Embryonic facial prominence (tissue), 1 donor: ENCODE measurements around the gene REST.
"Not testable (repeated sequence)": the region's sequence is repeated elsewhere in the genome, so short reads cannot be mapped to it uniquely, and the experiment has no call there.

Experiments
- DNase-seq: peaks from one replicate; pipeline ENCODE4 v3.0.0-alpha.2; 2016; ENCODE audit errors: extremely low spot score

Gene REST

GRCh38 chr4:56907489-56908205, at the start of gene REST:
Gene REST, plus strand, starts transcription at chr4:56907900. Its CDS starts 2,739 bp downstream, at chr4:56910639.
- DNase-seq: peak; percentile 53

- DNase-seq: no peak
Observed at GRCh38 chr4:56859841-56860240, 47.9 kb upstream of the REST start.

DNA sequence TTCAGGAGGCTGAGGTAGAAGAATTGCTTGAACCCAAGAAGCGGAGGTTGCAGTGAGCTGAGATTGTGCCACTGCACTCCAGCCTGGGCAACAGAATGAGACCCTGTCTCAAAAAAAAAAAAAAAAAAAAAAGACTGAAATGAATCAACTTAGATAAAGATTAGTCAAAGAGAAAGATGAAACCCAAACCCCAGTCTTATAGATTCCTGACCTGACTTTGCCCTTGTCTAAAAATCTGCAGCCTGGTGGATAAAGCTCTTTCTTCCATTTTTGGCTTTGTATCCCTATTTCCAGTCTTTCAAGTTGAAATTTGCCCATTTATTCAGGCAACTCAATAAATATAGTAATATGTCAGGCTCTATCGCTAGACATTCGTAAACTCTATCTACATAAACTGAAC, 46.9 kb upstream of the REST start:
- no peak for DNase-seq

- DNase-seq: no peak
Observed at GRCh38 chr4:56861360-56861759, 46.3 kb upstream of the REST start.

DNA sequence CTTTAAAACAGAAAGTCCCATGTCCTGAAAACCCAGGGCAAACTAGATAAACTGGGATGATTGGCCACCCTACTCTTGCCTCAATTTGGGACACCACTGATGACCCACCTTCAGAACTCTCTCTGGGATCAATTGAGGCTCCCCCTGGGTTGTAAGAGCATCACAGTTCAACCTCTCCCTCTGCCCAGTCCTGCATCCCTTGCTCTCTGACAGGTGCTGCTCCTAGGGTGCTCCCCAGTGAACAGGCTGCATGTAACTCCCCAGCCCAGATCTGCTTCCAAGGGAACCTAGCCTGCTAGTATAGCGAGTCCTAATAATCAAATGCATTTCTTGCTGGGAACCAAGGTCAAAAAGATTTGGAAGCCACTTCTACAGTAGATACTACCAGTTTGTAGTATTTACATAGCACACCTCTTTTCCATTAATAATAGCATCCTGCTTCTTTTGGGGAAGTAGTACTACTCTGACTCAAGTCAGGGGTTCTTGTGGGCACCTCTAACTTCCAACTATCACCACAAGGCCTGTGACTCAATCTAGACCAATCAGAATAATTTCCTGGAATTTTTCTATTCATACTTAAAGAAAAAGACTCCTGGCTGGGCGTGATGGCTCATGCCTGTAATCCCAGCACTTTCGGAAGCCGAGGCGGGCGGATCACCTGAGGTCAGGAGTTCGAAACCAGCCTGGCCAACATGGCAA, 44.1 kb upstream of the REST start:
- DNase-seq: no peak

DNA sequence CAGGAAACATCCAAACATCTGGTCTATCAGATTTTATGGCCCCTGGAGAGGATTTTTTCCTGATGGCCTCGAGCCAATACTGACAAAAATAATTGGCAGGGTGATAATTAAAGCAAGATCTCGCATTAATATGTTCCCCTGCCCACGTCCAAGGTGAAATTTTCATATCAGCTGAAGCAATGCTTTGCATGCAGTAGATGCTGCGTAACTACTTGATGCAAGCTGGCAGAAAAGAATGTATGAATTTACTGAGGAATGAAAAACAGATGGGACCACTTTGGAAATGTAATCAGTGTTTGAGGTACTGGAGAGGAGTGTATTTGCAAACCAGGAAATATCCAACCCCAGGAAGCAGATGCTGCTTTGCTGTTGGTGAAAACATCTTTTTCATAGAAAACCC, 36.8 kb upstream of the REST start:
- DNase-seq: peak; percentile 87

- no peak for DNase-seq
Observed at GRCh38 chr4:56871371-56871866, 36.3 kb upstream of the REST start.

DNA sequence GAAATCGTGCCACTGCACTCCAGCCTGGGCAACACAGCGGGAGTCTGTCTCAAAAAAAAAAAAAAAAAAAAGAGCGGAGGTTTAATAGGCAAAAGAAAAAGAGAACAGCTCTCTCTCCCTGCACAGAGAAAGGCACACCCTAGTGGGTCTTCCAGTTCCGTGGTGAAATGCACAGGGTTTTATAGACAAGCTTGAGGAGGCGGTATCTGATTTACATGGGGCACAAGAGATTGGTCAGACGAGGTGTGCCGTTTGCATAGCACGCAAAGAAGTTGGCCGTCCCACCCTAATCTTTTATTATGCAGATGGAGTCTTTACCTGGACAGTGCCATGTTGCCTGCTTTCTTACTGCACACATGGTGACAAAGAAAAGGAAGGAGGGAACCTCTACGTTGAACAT, 33.5 kb upstream of the REST start:
- no peak for DNase-seq

DNA sequence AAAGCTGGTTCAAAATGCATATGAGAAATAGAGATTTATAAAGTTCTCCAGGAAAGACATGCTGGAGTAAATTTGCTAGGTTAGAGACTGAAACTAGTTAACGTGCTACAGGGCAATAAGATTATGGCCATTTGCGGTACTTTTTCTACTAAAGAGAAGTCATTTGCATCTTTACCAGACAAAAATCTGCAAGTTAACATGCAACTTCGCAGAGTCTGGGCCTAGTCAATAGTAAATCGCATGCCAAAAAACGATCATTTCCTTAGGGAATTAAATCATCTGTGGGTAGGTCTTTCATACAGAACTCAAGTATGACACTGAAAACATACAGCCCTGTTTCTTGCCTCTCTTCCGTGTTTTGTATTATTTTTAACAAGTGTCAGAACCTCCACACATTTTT, 32.8 kb upstream of the REST start:
- DNase-seq: no peak

DNA sequence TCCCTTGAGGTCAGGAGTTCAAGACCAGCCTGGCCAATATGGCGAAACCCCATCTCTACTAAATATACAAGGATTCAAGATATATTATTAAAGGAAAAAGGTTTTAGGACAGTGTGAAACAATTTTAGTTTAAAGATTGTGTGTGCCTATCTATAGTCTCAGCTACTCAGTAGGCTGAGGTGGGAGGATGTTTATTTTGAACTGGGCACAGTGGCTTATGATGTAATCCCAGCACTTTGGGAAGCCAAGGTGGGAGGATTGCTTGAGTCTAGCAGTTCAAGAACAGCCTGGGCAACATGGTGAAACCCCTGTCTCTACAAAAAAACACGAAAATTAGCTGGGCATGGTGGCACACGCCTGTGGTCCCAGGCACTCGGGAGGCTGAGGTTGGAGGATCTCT, 31.4 kb upstream of the REST start:
- no peak for DNase-seq

DNA sequence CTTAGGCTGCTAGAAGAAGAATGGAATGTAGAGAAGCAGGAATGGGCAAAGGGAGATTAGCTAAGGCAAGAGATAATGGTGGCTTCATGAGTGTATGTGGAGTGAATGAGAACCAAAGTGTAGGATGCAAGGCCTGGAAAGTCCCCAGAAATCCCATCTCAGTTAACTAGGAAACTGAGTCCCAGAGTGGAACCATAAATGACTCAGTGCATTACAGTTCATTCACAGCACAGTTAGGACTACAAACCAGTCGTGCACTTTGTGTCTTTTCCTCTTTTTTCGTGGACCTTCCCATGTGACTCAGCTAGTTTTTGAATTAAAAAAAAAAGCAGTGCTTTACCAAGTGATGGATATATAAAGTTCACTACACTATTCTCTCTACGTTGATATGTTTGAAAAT, 27.7 kb upstream of the REST start:
- no peak for DNase-seq

DNA sequence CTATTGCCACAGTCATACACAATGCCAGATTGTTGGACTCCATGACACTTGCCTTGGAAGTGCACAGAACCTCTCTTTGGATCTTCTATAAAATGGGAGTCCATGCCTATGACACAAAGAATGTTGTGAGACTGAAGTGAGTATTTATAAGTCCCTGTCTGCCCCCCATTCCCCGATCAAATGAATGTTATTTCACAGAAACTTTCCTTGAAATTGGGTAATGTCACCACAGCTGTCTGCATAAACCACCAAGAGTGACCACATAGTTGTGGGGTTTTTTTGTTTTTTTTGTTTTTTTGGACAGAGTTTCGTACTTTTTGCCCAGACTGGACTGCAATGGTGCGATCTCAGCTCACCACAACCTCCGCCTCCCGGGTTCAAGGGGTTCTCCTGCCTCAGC, 27.1 kb upstream of the REST start:
- DNase-seq: no peak

GRCh38 chr4:56884511-56884910, 23.2 kb upstream of the REST start:
- not testable (repeated sequence) for DNase-seq

DNA sequence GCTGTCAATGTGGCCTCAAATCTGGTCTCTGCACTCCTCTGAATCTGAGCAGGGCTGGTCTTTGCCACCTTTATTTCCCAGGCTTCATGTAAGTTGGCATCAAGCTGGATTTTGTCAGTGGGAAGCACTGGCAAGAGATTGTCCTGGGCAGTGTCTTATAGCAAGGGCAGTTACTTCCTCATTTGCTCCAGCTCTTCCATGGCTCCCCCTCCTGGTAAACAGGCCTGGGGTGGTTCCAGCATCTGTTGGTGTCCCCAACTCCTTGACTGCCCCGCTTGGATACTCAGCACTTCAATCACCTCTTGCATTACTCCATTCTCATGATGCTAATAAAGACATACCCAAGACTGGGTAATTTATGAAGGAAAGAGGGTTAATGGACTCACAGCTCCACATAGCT, 15.0 kb upstream of the REST start:
- DNase-seq: no peak

DNA sequence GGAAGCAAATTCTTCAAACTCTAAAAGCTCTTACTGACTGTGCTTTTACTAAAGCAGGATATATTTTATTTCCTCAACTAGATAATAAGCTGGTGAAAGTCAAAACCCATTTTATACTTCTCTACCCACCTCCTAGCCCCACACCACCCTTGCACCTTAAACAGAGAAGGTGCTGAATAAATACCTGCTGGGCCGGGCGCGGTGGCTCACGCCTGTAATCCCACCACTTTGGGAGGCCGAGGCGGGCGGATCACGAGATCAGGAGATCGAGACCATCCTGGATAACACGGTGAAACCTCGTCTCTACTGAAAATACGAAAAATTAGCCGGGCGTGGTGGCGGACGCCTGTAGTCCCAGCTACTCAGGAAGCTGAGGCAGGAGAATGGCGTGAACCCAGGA, 9.9 kb upstream of the REST start:
- not testable (repeated sequence) for DNase-seq

GRCh38 chr4:56900186-56900585, 7.5 kb upstream of the REST start:
- DNase-seq: not testable (repeated sequence)

GRCh38 chr4:56902703-56903102, 5.0 kb upstream of the REST start:
- no peak for DNase-seq

- DNase-seq: no peak
Observed at GRCh38 chr4:56905796-56906195, 1.9 kb upstream of the REST start.

DNA sequence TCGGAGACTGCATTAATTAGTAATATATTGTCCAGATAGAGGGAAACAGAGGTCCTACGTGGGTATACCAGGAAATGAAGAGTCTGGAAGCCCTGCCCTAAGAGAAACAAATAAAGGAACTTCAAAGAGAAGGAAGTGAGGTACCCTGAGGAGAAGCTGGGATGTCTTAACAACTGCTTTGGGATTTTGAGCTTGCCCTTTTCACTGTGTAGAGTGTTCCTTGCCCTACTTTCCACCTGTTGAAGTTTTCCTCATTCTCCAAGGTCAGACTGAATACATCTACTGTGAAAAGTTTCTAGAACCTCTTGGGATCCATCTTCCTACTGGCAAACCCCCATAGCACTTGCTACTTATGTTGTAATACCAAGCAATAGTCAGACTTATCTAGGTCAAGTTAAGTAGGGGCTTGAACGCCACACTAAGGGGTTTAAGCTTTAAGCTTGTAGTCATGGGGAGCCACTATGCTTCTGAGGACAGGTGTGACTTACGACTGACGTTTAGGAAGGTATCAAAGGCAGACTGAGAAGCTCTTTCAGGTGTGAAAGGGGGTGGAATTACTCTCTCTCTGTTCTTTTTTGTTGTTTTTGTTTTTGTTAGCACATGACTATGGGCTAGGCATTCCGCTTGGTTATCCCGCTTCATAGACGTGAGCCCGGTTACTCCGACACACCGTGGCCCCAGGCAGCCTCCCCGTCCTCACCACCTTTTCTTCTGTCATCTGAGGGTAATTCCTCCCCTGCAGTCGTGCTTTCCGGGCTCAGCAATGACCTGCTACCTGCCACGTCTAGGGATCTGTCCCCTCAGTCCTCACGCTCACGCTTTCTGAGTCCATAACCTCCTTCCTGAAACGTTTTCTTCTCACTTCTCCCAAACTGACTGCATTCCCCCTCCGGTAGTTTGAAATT, 959 bp upstream of the REST start:
- no peak for DNase-seq

DNA sequence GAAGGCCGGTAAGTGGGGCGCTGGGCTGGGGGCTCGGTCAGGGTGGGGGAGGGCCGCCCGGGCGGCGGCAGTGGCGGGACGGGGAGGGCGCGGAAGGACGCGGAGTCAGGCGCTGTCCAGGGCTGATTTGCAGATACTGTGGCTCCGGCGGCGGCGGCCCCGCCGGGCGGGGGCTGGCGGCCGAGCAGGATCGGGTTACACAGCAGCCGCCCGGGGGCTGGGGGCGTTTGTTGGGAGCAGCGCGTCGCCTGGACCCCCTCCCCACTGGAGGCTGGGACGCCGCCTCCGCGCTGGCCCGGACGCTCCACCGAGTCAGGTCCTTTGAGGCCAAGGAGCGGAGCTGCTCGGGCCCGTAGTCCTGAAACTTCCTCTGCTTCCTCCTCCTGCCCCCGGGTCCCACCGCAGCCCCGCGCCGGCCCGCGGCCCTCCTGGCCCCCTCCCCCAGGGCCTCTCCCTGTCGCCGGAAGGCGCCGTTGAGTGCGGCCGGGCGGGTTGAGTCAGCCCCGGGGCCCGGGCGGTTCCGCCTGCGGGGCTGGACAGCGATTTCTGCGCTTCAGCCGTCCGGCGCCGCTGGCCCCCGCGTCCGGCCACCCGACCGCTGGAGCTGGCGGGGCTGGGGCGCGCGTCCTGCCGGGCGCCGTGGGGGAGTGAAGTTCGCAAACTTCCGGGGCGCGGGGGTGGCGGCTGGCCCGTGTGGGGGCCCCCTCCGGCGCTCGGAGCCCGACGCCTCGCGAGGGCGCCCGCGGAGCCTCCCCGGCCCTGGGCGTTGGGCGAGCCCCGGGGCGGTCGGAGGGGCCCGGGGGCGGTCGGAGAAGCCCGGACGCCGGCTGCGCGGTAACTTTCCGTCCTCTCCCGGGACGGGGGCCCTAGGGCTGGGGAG, 746 bp downstream of the REST start:
- peak; percentile 59 for DNase-seq
